IMR-90 (cell line): ENCODE data around the gene GRB10. TPM values are rescaled to one million over a fixed set of nuclear protein-coding genes. Genes with fewer than 3 reads are reported as not detected.

ENCODE experiments used
- ATAC-seq: fragments of 200-7000 bp; cut with Tn5 transposase; 2 replicates; pipeline ENCODE4 v1.9.1; 2020; ENCODE audit warnings: low read depth, mild to moderate bottlenecking, moderate library complexity
- BruUV-seq: library from RNA; stranded (reverse); fragments of 400-500 nt; replicated peaks from 2 replicates; lab custom pipeline; 2021; lab: Mats Ljungman, UMichigan
- CTCF ChIA-PET: fragments of 300-600 bp; formaldehyde crosslinking; extraction: SDS; loops from one replicate; lab custom pipeline; 2021; ENCODE audit warnings: antibody characterized with exemption; lab: Yijun Ruan, JAX
- POLR2A ChIA-PET: fragments of 300-600 bp; sonication (Branson Sonifier 250); formaldehyde crosslinking; loops from one replicate; lab custom pipeline; 2022; ENCODE audit warnings: antibody characterized with exemption; ENCODE audit not compliant: unreplicated experiment; lab: Charles Lee
- DNase-seq: peaks from one replicate; pipeline ENCODE4 v3.0.0; 2013
- H2AFZ ChIP-seq: replicated peaks from 2 replicates; pipeline ENCODE3; 2013; ENCODE audit warnings: low read length, mild to moderate bottlenecking; ENCODE audit not compliant: poor library complexity
- H2AK5ac ChIP-seq: 2 replicates; pipeline ENCODE4 v1.6.1; 2013; ENCODE audit warnings: low read depth, low read length, inconsistent platforms
- H2AK9ac ChIP-seq: replicated peaks from 2 replicates; pipeline ENCODE3; 2013; ENCODE audit warnings: mild to moderate bottlenecking, low read depth, low read length, moderate library complexity; ENCODE audit not compliant: poor library complexity
- H2BK120ac ChIP-seq: 2 replicates; pipeline ENCODE4 v1.6.1; 2013; ENCODE audit warnings: low read depth, low read length, inconsistent platforms
- H2BK15ac ChIP-seq: 3 replicates; pipeline ENCODE4 v1.6.1; 2013; ENCODE audit warnings: low read depth, low read length, inconsistent platforms
- H2BK20ac ChIP-seq: 2 replicates; pipeline ENCODE4 v1.6.1; 2013; ENCODE audit warnings: low read depth, mild to moderate bottlenecking, inconsistent platforms, low read length, moderate library complexity
- H2BK5ac ChIP-seq: 2 replicates; pipeline ENCODE4 v1.6.1; 2013; ENCODE audit warnings: mild to moderate bottlenecking, low read depth, low read length, inconsistent platforms; ENCODE audit not compliant: poor library complexity, severe bottlenecking
- H3K14ac ChIP-seq: replicated peaks from 2 replicates; pipeline ENCODE4 v1.6.1; 2013; ENCODE audit warnings: low read depth, low read length, inconsistent platforms
- H3K18ac ChIP-seq: 2 replicates; pipeline ENCODE4 v1.6.1; 2013; ENCODE audit warnings: low read depth, low read length, control low read depth
- H3K23ac ChIP-seq: 2 replicates; pipeline ENCODE4 v1.6.1; 2013; ENCODE audit warnings: low read depth, low read length, inconsistent platforms
- H3K27ac ChIP-seq: 2 replicates; pipeline ENCODE4 v1.5.1; 2013; ENCODE audit warnings: mild to moderate bottlenecking, control low read depth, low read length; ENCODE audit not compliant: insufficient read depth
- H3K27me3 ChIP-seq: 2 replicates; pipeline ENCODE4 v1.6.1; 2013; ENCODE audit warnings: low read length; ENCODE audit not compliant: control insufficient read depth, insufficient read depth
- H3K36me3 ChIP-seq: 2 replicates; pipeline ENCODE4 v1.6.1; 2013; ENCODE audit warnings: low read length, mixed read lengths; ENCODE audit not compliant: control insufficient read depth, insufficient read depth
- H3K4ac ChIP-seq: 2 replicates; pipeline ENCODE4 v1.6.1; 2013; ENCODE audit warnings: low read depth, low read length, inconsistent platforms
- H3K4me1 ChIP-seq: 2 replicates; pipeline ENCODE4 v1.6.1; 2013; ENCODE audit warnings: low read length, mixed read lengths; ENCODE audit not compliant: control insufficient read depth, insufficient read depth
- H3K4me2 ChIP-seq: 2 replicates; pipeline ENCODE4 v1.6.1; 2013; ENCODE audit warnings: low read depth, mild to moderate bottlenecking, control low read depth, low read length, moderate library complexity
- H3K4me3 ChIP-seq: 2 replicates; pipeline ENCODE4 v1.5.1; 2013; ENCODE audit warnings: low read depth, mild to moderate bottlenecking, control low read depth, low read length, moderate library complexity; ENCODE audit not compliant: insufficient read depth
- H3K56ac ChIP-seq: 2 replicates; pipeline ENCODE4 v1.6.1; 2013; ENCODE audit warnings: low read length, inconsistent platforms; ENCODE audit not compliant: insufficient read depth; ENCODE audit errors: extremely low read depth
- H3K79me1 ChIP-seq, 2 experiments: 2 replicates each; pipeline ENCODE4 v1.6.1; 2013; ENCODE audit warnings: low read length in 2 of 2, inconsistent platforms in 1 of 2, low read depth in 1 of 2
- H3K9ac ChIP-seq: 2 replicates; pipeline ENCODE4 v1.6.1; 2013; ENCODE audit warnings: low read depth, low read length, control low read depth
- H3K9me1 ChIP-seq: 2 replicates; pipeline ENCODE4 v1.6.1; 2013; ENCODE audit warnings: low read length, inconsistent platforms; ENCODE audit not compliant: insufficient read depth
- H3K9me3 ChIP-seq: 2 replicates; pipeline ENCODE4 v1.6.1; 2013; ENCODE audit warnings: low read length; ENCODE audit not compliant: control insufficient read depth, insufficient read depth
- H4K20me1 ChIP-seq: 2 replicates; pipeline ENCODE4 v1.6.1; 2013; ENCODE audit warnings: low read length, inconsistent platforms; ENCODE audit not compliant: insufficient read depth
- H4K5ac ChIP-seq: 2 replicates; pipeline ENCODE4 v1.6.1; 2013; ENCODE audit warnings: mild to moderate bottlenecking, low read depth, low read length, control low read depth
- H4K8ac ChIP-seq, 2 experiments: 2 replicates each; pipeline ENCODE4 v1.6.1; 2013; ENCODE audit warnings: low read depth in 2 of 2, low read length in 2 of 2, control low read depth in 1 of 2, inconsistent platforms in 1 of 2
- H4K91ac ChIP-seq: 2 replicates; pipeline ENCODE4 v1.6.1; 2013; ENCODE audit warnings: low read depth, low read length, inconsistent platforms; ENCODE audit not compliant: insufficient read depth
- BHLHE40 ChIP-seq: fragments of 150-350 bp; IDR thresholded peaks from 2 replicates; pipeline ENCODE4 v1.6.1; 2016; ENCODE audit warnings: mild to moderate bottlenecking, low read depth, low read length
- CEBPB ChIP-seq: IDR thresholded peaks from 2 replicates; pipeline ENCODE4 v1.6.1; 2012; ENCODE audit warnings: low read depth, low read length, improper control_type of control experiment
- CHD1 ChIP-seq: IDR thresholded peaks from 2 replicates; pipeline ENCODE4 v1.6.1; 2012; ENCODE audit warnings: low read depth, low read length, improper control_type of control experiment
- ELK1 ChIP-seq: fragments of 150-350 bp; IDR thresholded peaks from 2 replicates; pipeline ENCODE4 v1.6.1; 2016; ENCODE audit warnings: low read depth, mild to moderate bottlenecking, low read length, moderate library complexity, borderline replicate concordance
- MAZ ChIP-seq: IDR thresholded peaks from 2 replicates; pipeline ENCODE4 v1.6.1; 2012; ENCODE audit warnings: low read depth, mild to moderate bottlenecking, low read length, improper control_type of control experiment, moderate library complexity, borderline replicate concordance
- MXI1 ChIP-seq: IDR thresholded peaks from 2 replicates; pipeline ENCODE4 v1.6.1; 2012; ENCODE audit warnings: low read depth, mild to moderate bottlenecking, low read length, moderate library complexity, borderline replicate concordance
- POLR2A ChIP-seq: IDR thresholded peaks from 2 replicates; pipeline ENCODE4 v1.6.1; 2012; ENCODE audit warnings: mild to moderate bottlenecking, low read depth, low read length
- RAD21 ChIP-seq: IDR thresholded peaks from 2 replicates; pipeline ENCODE4 v1.6.1; 2012; ENCODE audit warnings: low read length, improper control_type of control experiment
- USF2 ChIP-seq: fragments of 150-350 bp; IDR thresholded peaks from 2 replicates; pipeline ENCODE4 v1.6.1; 2017; ENCODE audit warnings: mild to moderate bottlenecking, antibody characterized with exemption, low read length, low read depth
- WGBS, 2 experiments: methylation state at CpG; one replicate each; pipeline versions ENCODE4 v1.1.5 to v1.1.7; 2013; ENCODE audit warnings: missing lambda C conversion rate in 2 of 2; ENCODE audit not compliant: insufficient read length in 1 of 2; ENCODE audit errors: extremely low coverage in 2 of 2; 5-methylcytosine and 5-hydroxymethylcytosine counted together
- dilution Hi-C: fragments of 300-500 bp; cut with HindIII; formaldehyde crosslinking; loops from one replicate; pipeline ENCODE4 v1.14.3; 2018; ENCODE audit warnings: low sequenced_read_pairs; ENCODE audit not compliant: unreplicated experiment
- in situ Hi-C: fragments of 300-500 bp; cut with MboI; formaldehyde crosslinking; loops from 3 replicates; pipeline ENCODE4 v1.14.3; 2019; ENCODE audit warnings: low sequenced_read_pairs, inconsistent platforms, mixed read lengths
- intact Hi-C: fragments of 100-400 bp; cut with micrococcal nuclease; formaldehyde crosslinking; loops from 2 replicates; pipeline ENCODE4 v1.10.0; 2022
- polyA plus RNA-seq, 3 experiments: library from polyadenylated mRNA; depleted of rRNA; stranded (reverse); fragments of >200 nt; gene quantifications; 2 replicates each; pipeline ENCODE4 v1.2.3, GENCODE V29; 2012; ENCODE audit warnings: low replicate concordance in 1 of 3
- total RNA-seq: library from RNA; depleted of rRNA; stranded (reverse); fragments of >200 nt; gene quantifications from 2 replicates; pipeline ENCODE4 v1.2.3, GENCODE V29; 2012

GRB10 gene
- total and polyA plus RNA-seq, 2 of the 4 experiments (the other 2 are of a cell fraction), result 6.3 to 15.1 TPM

DNA sequence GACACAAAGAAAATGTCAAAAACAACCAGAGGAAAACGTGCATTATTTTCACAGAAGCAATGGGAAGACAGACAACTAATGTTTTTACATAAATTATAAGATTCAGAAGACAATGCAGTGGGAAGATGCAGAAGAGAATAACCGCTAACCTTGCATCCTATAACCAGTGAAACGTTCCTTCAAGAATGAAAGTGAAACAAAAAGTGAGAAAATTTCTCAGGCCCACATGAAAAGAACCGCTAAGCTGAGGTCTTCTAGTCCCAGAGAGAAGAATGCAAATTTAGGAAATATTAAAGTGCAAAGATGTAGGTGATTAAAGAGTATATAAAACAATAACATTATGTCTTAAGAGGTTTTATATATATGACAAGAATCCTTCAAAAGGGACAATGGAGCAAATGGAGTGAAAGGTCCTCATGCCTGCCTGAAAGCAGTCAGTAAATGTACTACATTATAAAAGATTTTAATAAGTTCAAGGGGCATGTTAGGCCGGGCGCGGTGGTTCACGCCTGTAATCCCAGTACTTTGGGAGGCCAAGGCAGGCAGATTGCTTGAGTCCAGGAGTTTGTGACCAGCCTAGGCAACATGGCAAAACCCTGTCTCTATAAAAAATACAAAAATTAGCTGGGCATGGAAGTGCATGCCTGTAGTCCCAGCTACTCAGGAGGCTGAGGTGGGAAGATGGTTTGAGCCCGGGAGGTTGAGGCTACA lies 174.3 kb downstream of the GRB10 start:
- Histone ChIP-seq H3K14ac (no peak overlapping the region), H2AK5ac (no peak overlapping the region), H2BK15ac (no peak overlapping the region), H3K36me3 (peaks cover 37% of the 10 kb centered on the region), H4K8ac (no peak overlapping the region), H2AK9ac (no peak overlapping the region), H3K4me3 (no peak overlapping the region), H4K91ac (no peak overlapping the region), H3K4me2 (no peak overlapping the region), H3K27me3 (no peaks in the 10 kb centered on the region), H3K9me3 (no peaks in the 10 kb centered on the region), H2AFZ (no peak overlapping the region), H3K9me1 (peaks cover 5% of the 10 kb centered on the region; the same call in 1 of the 2 replicates), H4K5ac (no peak overlapping the region), H3K56ac (no peak overlapping the region), H3K4me1 (no peaks in the 10 kb centered on the region), H4K20me1 (no peaks in the 10 kb centered on the region), H3K9ac (no peak overlapping the region), H2BK120ac (no peak overlapping the region), H3K79me1 (no peaks in the 10 kb centered on the region), H2BK20ac (no peak overlapping the region), H3K23ac (no peak overlapping the region), H3K18ac (no peak overlapping the region), H3K27ac (no peak overlapping the region), H3K4ac (no peak overlapping the region), H2BK5ac (no peak overlapping the region)
- POLR2A ChIA-PET, result no interaction called here
- TF ChIP-seq BHLHE40 (no peak), CHD1 (no peak), MXI1 (no peak), CEBPB (no peak), POLR2A (no peak), RAD21 (no peak), ELK1 (no peak), USF2 (no peak), MAZ (no peak)
- intact Hi-C loops (loop anchor here (10.0 kb wide), 1 partner anchor 456 kb away; no protein-coding TSS in a partner anchor), in situ Hi-C loops (no loop called here), dilution Hi-C loops (no loop called here)
- BruUV-seq, result no TSS peak
- DNase-seq, result no peak
- WGBS, 2 experiments, result no CpG with 5 or more reads among the region's 9 CpGs
- CTCF ChIA-PET, result no interaction called here
- ATAC-seq, result no peak
